Subcutaneous preadipocyte (primary cell): ENCODE data around the gene XKRX. TPM values are rescaled to one million over a fixed set of nuclear protein-coding genes. Genes with fewer than 3 reads are reported as not detected.

Experiments used
- total RNA-seq: library from RNA; depleted of rRNA; stranded (reverse); fragments of >200 nt; gene quantifications from 2 replicates; pipeline ENCODE4 v1.2.3, GENCODE V29; 2012

The XKRX gene
- total RNA-seq: under 0.01 TPM in 1 of 2 replicates, not detected in the other

DNA sequence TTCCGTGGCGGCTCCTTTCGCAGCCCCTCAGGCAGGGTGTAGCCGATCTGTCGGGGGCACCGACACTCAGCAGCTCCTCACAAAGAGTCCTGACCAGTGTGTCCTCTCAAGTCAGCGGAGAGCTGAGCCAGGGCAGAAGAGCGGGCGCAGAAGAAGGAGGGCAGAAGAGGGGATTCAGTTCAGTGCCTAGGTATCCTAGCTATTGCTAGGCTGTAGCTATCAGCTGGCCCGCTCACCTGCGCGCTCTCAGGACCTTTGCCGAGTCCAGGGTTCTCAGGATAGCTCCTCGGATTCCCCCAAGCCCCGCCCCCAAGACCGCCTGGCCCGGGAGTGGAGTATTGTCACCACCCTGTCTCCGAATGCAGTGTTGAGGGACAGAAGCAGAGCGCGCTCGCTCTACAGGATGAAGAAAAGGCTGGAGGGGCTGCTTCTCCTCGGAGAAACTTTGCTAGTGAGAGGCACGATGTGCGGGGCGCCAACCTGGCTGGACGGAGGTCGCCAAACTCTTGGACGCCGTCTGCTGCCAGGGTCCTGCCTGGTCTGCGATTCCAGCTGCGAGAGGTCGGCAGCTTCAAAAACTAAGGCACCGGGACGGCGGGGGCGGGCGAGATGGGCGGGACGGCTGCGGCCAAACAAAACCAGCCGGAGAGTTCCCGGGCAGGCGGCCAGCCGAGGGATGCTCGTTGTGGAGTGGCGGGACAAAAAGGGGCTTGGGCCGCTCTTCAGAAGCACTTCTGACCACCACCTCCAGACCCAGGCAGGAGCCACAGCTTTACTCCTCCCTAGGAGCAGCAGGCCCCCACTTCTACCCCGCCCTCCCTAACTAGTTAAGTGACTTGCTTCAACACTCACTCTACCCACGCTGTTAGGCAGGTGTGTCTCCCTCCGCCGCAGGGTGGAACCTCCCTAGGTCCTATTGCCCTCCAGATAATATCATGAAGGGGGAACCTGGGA is at the start of gene XKRX:
Gene XKRX, minus strand, starts transcription at position 258 of the 954 bp plus-strand sequence. CDS start 613 bp downstream, outside the sequence.

GRCh38 chrX:100969408-100969807 is 40.7 kb upstream of the XKRX start, which contains the start of gene ARL13A:
Gene ARL13A, plus strand, starts transcription at chrX:100969708. Its CDS starts 3,982 bp downstream, at chrX:100973690.

GRCh38 chrX:100874325-100874724 is 54.4 kb downstream of the XKRX start, which contains the start of gene NOX1:
Gene NOX1, minus strand, starts transcription at chrX:100874359. Its CDS starts 220 bp downstream, at chrX:100874139.

Other genes starting within 250 kb of the XKRX start
- 2.6 and 4.7 TPM in 2 replicates for gene SYTL4, start 196.8 kb downstream of the XKRX start, total RNA-seq
- gene CSTF2, start 108.5 kb downstream of the XKRX start, total RNA-seq: 11.4 and 16.6 TPM in 2 replicates
- not detected in 2 replicates for gene NOX1, start 54.6 kb downstream of the XKRX start, total RNA-seq
- gene ARL13A, start 40.8 kb upstream of the XKRX start, total RNA-seq: not detected in 2 replicates
- 7.0 and 15.4 TPM in 2 replicates for gene TRMT2B, start 123.2 kb upstream of the XKRX start, total RNA-seq
- 1.6 and 2.2 TPM in 2 replicates for gene TMEM35A, start 150.0 kb upstream of the XKRX start, total RNA-seq
- gene CENPI, start 169.3 kb upstream of the XKRX start, total RNA-seq: 18.7 and 30.7 TPM in 2 replicates